WI38 (cell line): Measurements from ENCODE around the gene ZCCHC8.
"Not testable (repeated sequence)": the region's sequence is repeated elsewhere in the genome, so short reads cannot be mapped to it uniquely, and the experiment has no call there.

ENCODE experiments used
- H3K4me3 ChIP-seq: 2 replicates; pipeline ENCODE4 v1.5.1; 2011; ENCODE audit warnings: low read depth, mild to moderate bottlenecking, control low read depth, low read length
- CTCF ChIP-seq: IDR thresholded peaks from 2 replicates; pipeline ENCODE4 v1.5.1; 2012; ENCODE audit warnings: low read depth, mild to moderate bottlenecking, control low read depth, low read length

Gene ZCCHC8

GRCh38 chr12:122467983-122468382 lies 32.7 kb downstream of the ZCCHC8 start:
- TF ChIP-seq CTCF: no peak
- H3K4me3 ChIP-seq: no peak overlapping the region

GRCh38 chr12:122464317-122465042 lies 36.3 kb downstream of the ZCCHC8 start:
- H3K4me3 ChIP-seq: not testable (repeated sequence)

GRCh38 chr12:122460641-122461040 lies 40.1 kb downstream of the ZCCHC8 start:
- no peak for TF ChIP-seq CTCF
- H3K4me3 ChIP-seq: no peak overlapping the region

- no peak for TF ChIP-seq CTCF
- H3K4me3 ChIP-seq: no peak overlapping the region
These were observed 40.7 kb downstream of the ZCCHC8 start for GRCh38 chr12:122460061-122460460.

- no peak overlapping the region for H3K4me3 ChIP-seq
- no peak for TF ChIP-seq CTCF
These were observed 41.5 kb downstream of the ZCCHC8 start for GRCh38 chr12:122459211-122459610.

GRCh38 chr12:122458105-122459035 lies 42.4 kb downstream of the ZCCHC8 start:
- TF ChIP-seq CTCF: no peak
- no peak overlapping the region for H3K4me3 ChIP-seq

- TF ChIP-seq CTCF: no peak
- H3K4me3 ChIP-seq: no peak overlapping the region
These were observed 43.1 kb downstream of the ZCCHC8 start for GRCh38 chr12:122457627-122458026.
